Measurements from ENCODE around the gene NEDD8.

Gene NEDD8

DNA sequence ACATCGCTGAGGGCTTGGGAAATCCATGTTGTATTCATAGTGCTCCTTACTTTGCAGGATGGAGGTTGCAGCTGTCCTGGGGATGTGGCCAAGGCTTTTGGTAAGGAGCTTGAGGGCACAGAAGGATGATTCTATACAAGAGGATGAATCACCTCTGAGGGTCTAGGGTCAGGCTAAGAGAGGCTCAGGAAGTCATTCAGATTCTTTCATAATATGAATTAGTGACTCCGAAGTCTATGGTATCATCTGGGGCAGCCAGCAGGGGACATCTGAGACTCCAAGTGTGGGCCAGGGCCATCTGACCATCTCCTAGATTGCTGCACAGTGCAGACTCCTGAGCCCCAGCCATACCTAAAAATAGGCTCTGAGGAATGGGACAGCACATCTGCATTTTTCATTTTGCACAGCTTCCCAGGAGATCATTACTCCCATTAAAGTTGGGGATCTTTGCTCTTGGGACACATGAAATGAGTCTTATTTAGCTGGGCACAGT lies 5.3 kb upstream of the NEDD8 start:
- Histone ChIP-seq H3K4me2 (ENCODE audit: low read length) (no peak overlapping the region), H3K9me3 (ENCODE audit: control insufficient read depth, insufficient read depth, low read length) (no peaks in the 10 kb centered on the region), H3K9me2 (replicated peaks; ENCODE audit: control insufficient read depth, low read length) (no peaks in the 10 kb centered on the region), H3K79me2 (ENCODE audit: control insufficient read depth, low read length) (peaks cover 46% of the 10 kb centered on the region), H3K36me3 (ENCODE audit: control insufficient read depth, low read length) (peaks cover 76% of the 10 kb centered on the region), H3F3A (ENCODE audit: control insufficient read depth, insufficient read depth) (peaks cover 3% of the 10 kb centered on the region; the same call in 1 of the 2 replicates), H3K4me1 (ENCODE audit: control insufficient read depth, low read length) (peaks cover 35% of the 10 kb centered on the region), H3K4me3 (ENCODE audit: low read length) (no peak overlapping the region), H3K27me3 (ENCODE audit: control insufficient read depth, low read length) (no peaks in the 10 kb centered on the region), H4K20me1 (ENCODE audit: control insufficient read depth, insufficient read depth, low read depth, low read length) (no peaks in the 10 kb centered on the region), H3K27ac (ENCODE audit: low read depth, low read length) (no peak overlapping the region)
- no peak for TF ChIP-seq EZH2phosphoT487 (IDR thresholded peaks at IDR 0.05; ENCODE audit: borderline replicate concordance, low read length)
- no peak for TF ChIP-seq CTCF (IDR thresholded peaks at IDR 0.05; ENCODE audit: low read depth, low read length, poor library complexity, severe bottlenecking)

- no peak overlapping the region for H3K27ac ChIP-seq (ENCODE audit: low read depth, low read length)
- no peak for TF ChIP-seq EZH2phosphoT487 (IDR thresholded peaks at IDR 0.05; ENCODE audit: borderline replicate concordance, low read length)
- no peak for TF ChIP-seq CTCF (IDR thresholded peaks at IDR 0.05; ENCODE audit: low read depth, low read length, poor library complexity, severe bottlenecking)
- peaks cover 35% of the 10 kb centered on the region for H3K4me1 ChIP-seq (ENCODE audit: control insufficient read depth, low read length)
- no peak overlapping the region for H3K4me2 ChIP-seq (ENCODE audit: low read length)
- peaks cover 3% of the 10 kb centered on the region; the same call in 1 of the 2 replicates for H3F3A ChIP-seq (ENCODE audit: control insufficient read depth, insufficient read depth)
- H3K9me2 ChIP-seq (replicated peaks; ENCODE audit: control insufficient read depth, low read length): no peaks in the 10 kb centered on the region
- H3K36me3 ChIP-seq (ENCODE audit: control insufficient read depth, low read length): peaks cover 77% of the 10 kb centered on the region
- H3K27me3 ChIP-seq (ENCODE audit: control insufficient read depth, low read length): no peaks in the 10 kb centered on the region
- no peaks in the 10 kb centered on the region for H3K9me3 ChIP-seq (ENCODE audit: control insufficient read depth, insufficient read depth, low read length)
- H4K20me1 ChIP-seq (ENCODE audit: control insufficient read depth, insufficient read depth, low read depth, low read length): no peaks in the 10 kb centered on the region
- no peak overlapping the region for H3K4me3 ChIP-seq (ENCODE audit: low read length)
- peaks cover 47% of the 10 kb centered on the region for H3K79me2 ChIP-seq (ENCODE audit: control insufficient read depth, low read length)
These were observed 4.7 kb upstream of the NEDD8 start for GRCh38 chr14:24236689-24237462.

- H4K20me1 ChIP-seq (ENCODE audit: control insufficient read depth, insufficient read depth, low read depth, low read length): no peaks in the 10 kb centered on the region
- H3K27ac ChIP-seq (ENCODE audit: low read depth, low read length): no peak overlapping the region
- no peak for TF ChIP-seq CTCF (IDR thresholded peaks at IDR 0.05; ENCODE audit: low read depth, low read length, poor library complexity, severe bottlenecking)
- TF ChIP-seq EZH2phosphoT487 (IDR thresholded peaks at IDR 0.05; ENCODE audit: borderline replicate concordance, low read length): no peak
- peaks cover 47% of the 10 kb centered on the region for H3K79me2 ChIP-seq (ENCODE audit: control insufficient read depth, low read length)
- no peaks in the 10 kb centered on the region for H3K9me3 ChIP-seq (ENCODE audit: control insufficient read depth, insufficient read depth, low read length)
- peaks cover 32% of the 10 kb centered on the region for H3K4me1 ChIP-seq (ENCODE audit: control insufficient read depth, low read length)
- no peaks in the 10 kb centered on the region for H3K9me2 ChIP-seq (replicated peaks; ENCODE audit: control insufficient read depth, low read length)
- H3F3A ChIP-seq (ENCODE audit: control insufficient read depth, insufficient read depth): peaks cover 3% of the 10 kb centered on the region; the same call in 1 of the 2 replicates
- H3K4me3 ChIP-seq (ENCODE audit: low read length): no peak overlapping the region
- peaks cover 78% of the 10 kb centered on the region for H3K36me3 ChIP-seq (ENCODE audit: control insufficient read depth, low read length)
- no peaks in the 10 kb centered on the region for H3K27me3 ChIP-seq (ENCODE audit: control insufficient read depth, low read length)
- H3K4me2 ChIP-seq (ENCODE audit: low read length): no peak overlapping the region
These were observed 3.9 kb upstream of the NEDD8 start for GRCh38 chr14:24235804-24236688.

Measured in DOHH2 (cell line).